Parathyroid adenoma (tissue), 2 donors: ENCODE data around the gene PRKN.

Experiments used
- H2AFZ ChIP-seq: fragments of 300-600 bp; sonication (generic); one replicate; pipeline ENCODE4 v1.7.0; 2017; ENCODE audit warnings: antibody characterized with exemption, mild to moderate bottlenecking
- H3K27ac ChIP-seq: fragments of 300-600 bp; sonication (generic); one replicate; pipeline ENCODE4 v1.7.0; 2017
- H3K27me3 ChIP-seq: fragments of 300-600 bp; sonication (generic); one replicate; pipeline ENCODE4 v1.7.0; 2017; ENCODE audit warnings: low read length; ENCODE audit not compliant: control insufficient read depth, insufficient read depth
- H3K36me3 ChIP-seq: fragments of 300-600 bp; sonication (generic); one replicate; pipeline ENCODE4 v1.7.0; 2017; ENCODE audit warnings: low read length; ENCODE audit not compliant: control insufficient read depth, insufficient read depth
- H3K4me1 ChIP-seq: fragments of 300-600 bp; sonication (generic); one replicate; pipeline ENCODE4 v1.7.0; 2017; ENCODE audit warnings: control low read depth
- H3K4me2 ChIP-seq: fragments of 300-600 bp; sonication (generic); one replicate; pipeline ENCODE4 v1.7.0; 2017; ENCODE audit warnings: low read length
- H3K4me3 ChIP-seq: fragments of 300-600 bp; sonication (generic); one replicate; pipeline ENCODE4 v1.7.0; 2017; ENCODE audit warnings: low read depth, low read length
- H3K79me2 ChIP-seq: fragments of 300-600 bp; sonication (generic); one replicate; pipeline ENCODE4 v1.7.0; 2017; ENCODE audit warnings: control low read depth
- H3K9ac ChIP-seq: fragments of 300-600 bp; sonication (generic); one replicate; pipeline ENCODE4 v1.7.0; 2017; ENCODE audit warnings: mild to moderate bottlenecking
- H3K9me3 ChIP-seq: fragments of 300-600 bp; sonication (generic); one replicate; pipeline ENCODE4 v1.7.0; 2017; ENCODE audit warnings: low read length; ENCODE audit not compliant: control insufficient read depth
- CTCF ChIP-seq: fragments of 300-600 bp; sonication (generic); IDR thresholded peaks from one replicate; pipeline ENCODE4 v1.7.0; 2017; ENCODE audit warnings: antibody characterized with exemption, mild to moderate bottlenecking
- donor health status: primary hyperparathyroidism.

PRKN gene

GRCh38 chr6:161949531-161949930 lies 778.0 kb downstream of the PRKN start:
- Histone ChIP-seq H3K9ac (no peak overlapping the region), H3K79me2 (no peaks in the 10 kb centered on the region), H3K9me3 (no peaks in the 10 kb centered on the region), H3K36me3 (no peaks in the 10 kb centered on the region), H3K4me1 (peaks cover 1% of the 10 kb centered on the region), H3K27me3 (no peaks in the 10 kb centered on the region), H2AFZ (no peak overlapping the region), H3K27ac (no peak overlapping the region), H3K4me2 (no peak overlapping the region), H3K4me3 (no peak overlapping the region)
- no peak for TF ChIP-seq CTCF

GRCh38 chr6:161948462-161948861 lies 779.1 kb downstream of the PRKN start:
- TF ChIP-seq CTCF, result no peak
- no peak overlapping the region for H2AFZ ChIP-seq

GRCh38 chr6:161947371-161947770 lies 780.2 kb downstream of the PRKN start:
- H3K27ac ChIP-seq, result no peak overlapping the region
- no peak overlapping the region for H3K4me2 ChIP-seq
- H3K4me1 ChIP-seq, result no peaks in the 10 kb centered on the region
- no peaks in the 10 kb centered on the region for H3K36me3 ChIP-seq
- no peaks in the 10 kb centered on the region for H3K9me3 ChIP-seq
- no peak overlapping the region for H2AFZ ChIP-seq
- H3K4me3 ChIP-seq, result no peak overlapping the region
- no peak for TF ChIP-seq CTCF
- no peaks in the 10 kb centered on the region for H3K27me3 ChIP-seq
- no peak overlapping the region for H3K9ac ChIP-seq
- H3K79me2 ChIP-seq, result no peaks in the 10 kb centered on the region

More at GRCh38 chr6:161948462-161948861, 779.1 kb downstream of the PRKN start:
- no peaks in the 10 kb centered on the region for H3K27me3 ChIP-seq
- H3K79me2 ChIP-seq, result no peaks in the 10 kb centered on the region
- no peaks in the 10 kb centered on the region for H3K36me3 ChIP-seq
- no peak overlapping the region for H3K4me2 ChIP-seq
- H3K4me3 ChIP-seq, result no peak overlapping the region
- H3K9me3 ChIP-seq, result no peaks in the 10 kb centered on the region
- H3K9ac ChIP-seq, result no peak overlapping the region
- no peak overlapping the region for H3K27ac ChIP-seq
- no peaks in the 10 kb centered on the region for H3K4me1 ChIP-seq

DNA sequence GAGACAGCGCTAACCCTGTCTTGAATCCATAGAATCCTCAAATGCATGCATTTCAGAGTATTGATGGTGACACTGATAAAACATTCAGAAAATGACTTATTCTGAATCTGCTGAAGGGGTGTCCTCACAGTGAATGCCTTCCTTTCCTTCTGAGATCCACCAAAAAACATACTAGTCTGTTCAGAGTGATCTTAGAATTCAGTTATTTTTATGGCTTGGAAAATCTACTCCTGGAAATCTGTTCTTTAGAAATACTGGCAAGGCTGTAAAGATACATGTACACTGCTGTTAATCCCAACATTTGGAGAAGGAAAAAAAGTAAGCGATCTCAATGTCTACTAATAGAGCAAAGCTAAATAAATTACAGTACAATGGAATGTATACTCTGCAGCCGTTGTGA lies 781.1 kb downstream of the PRKN start:
- no peak overlapping the region for H3K4me2 ChIP-seq
- H3K27me3 ChIP-seq, result no peaks in the 10 kb centered on the region
- H3K9ac ChIP-seq, result no peak overlapping the region
- H2AFZ ChIP-seq, result no peak overlapping the region
- no peaks in the 10 kb centered on the region for H3K9me3 ChIP-seq
- no peak overlapping the region for H3K27ac ChIP-seq
- no peaks in the 10 kb centered on the region for H3K79me2 ChIP-seq
- H3K4me1 ChIP-seq, result no peaks in the 10 kb centered on the region
- H3K36me3 ChIP-seq, result no peaks in the 10 kb centered on the region
- H3K4me3 ChIP-seq, result no peak overlapping the region
- no peak for TF ChIP-seq CTCF

DNA sequence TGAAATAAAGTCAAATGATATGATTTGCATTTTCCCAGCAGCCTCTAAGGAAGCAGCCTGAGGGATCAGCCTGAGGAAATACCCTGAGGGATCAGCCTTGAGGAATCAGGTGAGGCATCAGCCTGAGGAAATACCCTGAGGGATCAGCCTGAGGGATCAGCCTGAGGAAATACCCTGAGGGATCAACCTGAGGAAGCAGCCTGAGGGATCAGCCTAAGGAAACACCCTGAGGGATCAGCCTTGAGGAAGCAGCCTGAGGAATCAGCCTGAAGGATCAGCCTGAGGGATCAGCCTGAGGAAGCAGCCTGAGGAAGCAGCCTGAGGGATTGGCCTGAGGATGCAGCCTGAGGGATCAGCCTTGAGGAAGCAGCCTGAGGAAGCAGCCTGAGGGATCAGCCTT lies 784.0 kb downstream of the PRKN start:
- Histone ChIP-seq H3K27ac (no peak overlapping the region), H3K79me2 (no peaks in the 10 kb centered on the region), H3K36me3 (no peaks in the 10 kb centered on the region), H3K4me2 (no peak overlapping the region), H3K4me1 (no peaks in the 10 kb centered on the region), H3K9ac (no peak overlapping the region), H3K9me3 (no peaks in the 10 kb centered on the region), H3K27me3 (no peaks in the 10 kb centered on the region), H2AFZ (no peak overlapping the region), H3K4me3 (no peak overlapping the region)
- no peak for TF ChIP-seq CTCF
